H9 (cell line): ENCODE results near the gene ENPEP. TPM values are rescaled to one million over a fixed set of nuclear protein-coding genes. Genes with fewer than 3 reads are reported as not detected.

Experiments used
- DNase-seq: peaks from one replicate; pipeline ENCODE4 v3.0.0-alpha.2; 2017
- H2AFZ ChIP-seq: one replicate; pipeline ENCODE4 v1.6.1; 2013; ENCODE audit warnings: mild to moderate bottlenecking, low read length, control low read depth, moderate library complexity
- H2AK5ac ChIP-seq: 2 replicates; pipeline ENCODE4 v1.6.1; 2013; ENCODE audit warnings: low read length, control low read depth, mixed read lengths; ENCODE audit not compliant: insufficient read length
- H2BK120ac ChIP-seq: one replicate; pipeline ENCODE4 v1.6.1; 2013; ENCODE audit warnings: low read depth, mild to moderate bottlenecking, low read length, control low read depth, inconsistent platforms; ENCODE audit not compliant: poor library complexity, severe bottlenecking
- H2BK12ac ChIP-seq: 2 replicates; pipeline ENCODE4 v1.6.1; 2013; ENCODE audit warnings: low read length, control low read depth, mixed read lengths, low read depth; ENCODE audit not compliant: insufficient read length
- H2BK15ac ChIP-seq: 2 replicates; pipeline ENCODE4 v1.6.1; 2013; ENCODE audit warnings: low read depth, low read length, control low read depth
- H2BK20ac ChIP-seq: one replicate; pipeline ENCODE4 v1.6.1; 2013; ENCODE audit warnings: low read depth, mild to moderate bottlenecking, low read length, control low read depth, inconsistent platforms; ENCODE audit not compliant: poor library complexity, severe bottlenecking
- H2BK5ac ChIP-seq: 2 replicates; pipeline ENCODE4 v1.6.1; 2013; ENCODE audit warnings: low read length, control low read depth, mixed read lengths; ENCODE audit not compliant: insufficient read length
- H3K14ac ChIP-seq: 2 replicates; pipeline ENCODE4 v1.6.1; 2013; ENCODE audit warnings: low read length, control low read depth; ENCODE audit not compliant: insufficient read depth
- H3K18ac ChIP-seq: 2 replicates; pipeline ENCODE4 v1.6.1; 2013; ENCODE audit warnings: low read depth, mild to moderate bottlenecking, mixed read lengths, low read length, control low read depth; ENCODE audit not compliant: insufficient read length
- H3K23ac ChIP-seq: 2 replicates; pipeline ENCODE4 v1.6.1; 2013; ENCODE audit warnings: low read length, control low read depth, mixed read lengths, low read depth; ENCODE audit not compliant: insufficient read length
- H3K23me2 ChIP-seq: 2 replicates; pipeline ENCODE4 v1.6.1; 2013; ENCODE audit warnings: low read depth, mild to moderate bottlenecking, mixed read lengths, low read length, control low read depth; ENCODE audit not compliant: insufficient read length, poor library complexity, severe bottlenecking
- H3K27ac ChIP-seq: 2 replicates; pipeline ENCODE4 v1.5.1; 2013; ENCODE audit warnings: low read length, control low read depth, mixed read lengths, low read depth; ENCODE audit not compliant: insufficient read length
- H3K27me3 ChIP-seq: 2 replicates; pipeline ENCODE4 v1.6.1; 2013; ENCODE audit warnings: low read length, control low read depth, inconsistent platforms; ENCODE audit not compliant: insufficient read depth
- H3K4ac ChIP-seq: 2 replicates; pipeline ENCODE4 v1.6.1; 2013; ENCODE audit warnings: low read depth, mild to moderate bottlenecking, control low read depth, inconsistent platforms, low read length, moderate library complexity
- H3K4me1 ChIP-seq: 2 replicates; pipeline ENCODE4 v1.6.1; 2013; ENCODE audit warnings: low read length, control low read depth, inconsistent platforms; ENCODE audit not compliant: insufficient read depth
- H3K4me2 ChIP-seq: 2 replicates; pipeline ENCODE4 v1.6.1; 2013; ENCODE audit warnings: low read length, control low read depth, mixed read lengths; ENCODE audit not compliant: insufficient read length, insufficient read depth
- H3K56ac ChIP-seq: 2 replicates; pipeline ENCODE4 v1.6.1; 2013; ENCODE audit warnings: low read depth, mild to moderate bottlenecking, mixed read lengths, low read length, control low read depth; ENCODE audit not compliant: insufficient read length
- H3K79me1 ChIP-seq: 2 replicates; pipeline ENCODE4 v1.6.1; 2013; ENCODE audit warnings: low read depth, mild to moderate bottlenecking, moderate library complexity, low read length, control low read depth, inconsistent platforms; ENCODE audit not compliant: insufficient read depth, poor library complexity, severe bottlenecking
- H3K79me2 ChIP-seq: 2 replicates; pipeline ENCODE4 v1.6.1; 2013; ENCODE audit warnings: low read length, control low read depth, inconsistent platforms; ENCODE audit not compliant: insufficient read depth
- H3K9ac ChIP-seq: 2 replicates; pipeline ENCODE4 v1.6.1; 2013; ENCODE audit warnings: low read length, control low read depth, mixed read lengths; ENCODE audit not compliant: insufficient read length; ENCODE audit errors: extremely low read depth
- H3K9me3 ChIP-seq: one replicate; pipeline ENCODE4 v1.6.1; 2013; ENCODE audit warnings: low read depth, low read length, inconsistent platforms; ENCODE audit not compliant: control insufficient read depth
- H3T11ph ChIP-seq: one replicate; pipeline ENCODE4 v1.6.1; 2013; ENCODE audit warnings: mild to moderate bottlenecking, low read length, control low read depth, inconsistent platforms
- H4K20me1 ChIP-seq: one replicate; pipeline ENCODE4 v1.6.1; 2013; ENCODE audit not compliant: control insufficient read depth, insufficient read length, insufficient read depth
- H4K5ac ChIP-seq: 2 replicates; pipeline ENCODE4 v1.6.1; 2013; ENCODE audit warnings: low read depth, mild to moderate bottlenecking, mixed read lengths, low read length, control low read depth; ENCODE audit not compliant: insufficient read length
- H4K8ac ChIP-seq: replicated peaks from 2 replicates; pipeline ENCODE4 v1.6.1; 2013; ENCODE audit warnings: low read length, control low read depth, mixed read lengths, low read depth; ENCODE audit not compliant: insufficient read length
- H4K91ac ChIP-seq: 2 replicates; pipeline ENCODE4 v1.6.1; 2013; ENCODE audit warnings: low read depth, mild to moderate bottlenecking, moderate library complexity, mixed read lengths, low read length, control low read depth; ENCODE audit not compliant: insufficient read length
- H3K27ac Mint-ChIP-seq, 3 experiments: 2 replicates in 2 of 3; 3 replicates in 1 of 3; pipeline ENCODE4 v1.8.0; 2020 to 2021; ENCODE audit warnings: mixed read lengths in 3 of 3, mild to moderate bottlenecking in 1 of 3, moderate library complexity in 1 of 3
- H3K27me3 Mint-ChIP-seq: 2 replicates; pipeline ENCODE4 v1.8.0; 2021; ENCODE audit warnings: low read depth, mild to moderate bottlenecking, moderate library complexity, mixed read lengths
- H3K36me3 Mint-ChIP-seq, 3 experiments: 2 replicates in 2 of 3; 3 replicates in 1 of 3; pipeline ENCODE4 v1.8.0; 2020 to 2021; ENCODE audit warnings: low read depth in 3 of 3, mixed read lengths in 3 of 3; ENCODE audit not compliant: insufficient read depth in 1 of 3
- H3K4me1 Mint-ChIP-seq, 2 experiments: 2 replicates each; pipeline ENCODE4 v1.8.0; 2020; ENCODE audit warnings: mixed read lengths in 2 of 2
- H3K4me3 Mint-ChIP-seq, 2 experiments: 2 replicates in 1 of 2; 3 replicates in 1 of 2; pipeline ENCODE4 v1.8.0; 2020 to 2021; ENCODE audit warnings: mild to moderate bottlenecking in 2 of 2, mixed read lengths in 2 of 2, moderate library complexity in 1 of 2
- H3K9me3 Mint-ChIP-seq, 2 experiments: 2 replicates in 1 of 2; 3 replicates in 1 of 2; pipeline ENCODE4 v1.8.0; 2020; ENCODE audit warnings: mild to moderate bottlenecking in 2 of 2, mixed read lengths in 2 of 2, moderate library complexity in 1 of 2
- WGBS: extraction: QIAGEN DNeasy Blood & Tissue Kit; methylation state at CpG from one replicate; pipeline ENCODE4 v1.1.7; 2013; ENCODE audit warnings: missing lambda C conversion rate, low lambda C conversion rate, mixed read lengths; ENCODE audit not compliant: insufficient read length; ENCODE audit errors: extremely low coverage; 5-methylcytosine and 5-hydroxymethylcytosine counted together
- total RNA-seq: library from RNA; stranded (reverse); gene quantifications from 2 replicates; pipeline ENCODE4 v1.2.1, GENCODE V29; 2021
- TF ChIP-seq, protein P1 (sequence below): fragments of 200-600 bp; sonication (generic); conservative IDR thresholded peaks from 3 replicates; pipeline ENCODE4 v1.8.0; 2021; ENCODE audit warnings: antibody characterized with exemption, mild to moderate bottlenecking

Gene ENPEP
- total RNA-seq, 1 experiment from 2014 or later: 0.44 TPM

DNA sequence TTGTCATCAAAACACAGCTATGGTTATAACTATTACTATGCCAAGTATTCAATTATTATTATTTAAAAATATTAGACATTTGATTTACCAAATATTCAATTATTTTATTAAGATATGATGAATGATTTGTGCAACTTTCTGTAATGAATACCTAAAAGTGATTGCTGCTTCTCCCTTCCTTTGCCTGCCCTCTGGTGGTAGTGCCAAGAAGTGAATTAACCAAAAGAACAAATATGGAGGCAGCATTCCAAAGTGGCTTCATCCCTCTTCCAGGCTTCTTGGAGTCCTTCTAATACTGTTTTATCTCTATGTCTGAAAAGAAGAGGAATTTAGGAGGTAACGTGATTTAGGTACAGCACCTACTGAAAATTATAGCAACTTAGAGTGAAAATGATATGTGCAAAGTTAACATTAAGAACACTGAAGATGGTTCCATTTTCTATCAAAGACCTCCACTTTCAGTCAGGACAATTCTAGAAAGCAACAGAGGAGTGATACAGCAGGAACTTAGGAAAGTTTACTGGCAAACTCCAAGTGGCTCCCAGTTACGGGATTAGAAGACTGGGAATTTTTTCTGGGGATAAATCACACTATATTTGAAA, 43.0 kb downstream of the ENPEP start:
- no peaks in the 10 kb centered on the region for H3K27me3 Mint-ChIP-seq
- H2BK15ac ChIP-seq: no peak overlapping the region
- no peak overlapping the region for H2BK12ac ChIP-seq
- no peak overlapping the region for H4K8ac ChIP-seq
- H2BK5ac ChIP-seq: no peak overlapping the region
- DNase-seq: no peak
- no peak overlapping the region for H3K27ac Mint-ChIP-seq
- H3K79me1 ChIP-seq: no peaks in the 10 kb centered on the region
- peaks cover 4 to 5% of the 10 kb centered on the region in 2 experiments for H3K4me1 Mint-ChIP-seq
- no peaks in the 10 kb centered on the region for H3K23me2 ChIP-seq
- no CpG with 5 or more reads among the region's 2 CpGs for WGBS
- no peak overlapping the region for H2BK20ac ChIP-seq
- H3K36me3 Mint-ChIP-seq: no peaks in the 10 kb centered on the region
- no peak overlapping the region for H2BK120ac ChIP-seq
- no peak overlapping the region for H3K4me3 Mint-ChIP-seq
- no peaks in the 10 kb centered on the region for H3K27me3 ChIP-seq
- no peak overlapping the region for H3T11ph ChIP-seq
- no peaks in the 10 kb centered on the region for H3K4me1 ChIP-seq
- H3K14ac ChIP-seq: no peak overlapping the region
- no peaks in the 10 kb centered on the region for H3K9me3 ChIP-seq
- no peak overlapping the region for H4K91ac ChIP-seq
- TF ChIP-seq, protein P1, sequence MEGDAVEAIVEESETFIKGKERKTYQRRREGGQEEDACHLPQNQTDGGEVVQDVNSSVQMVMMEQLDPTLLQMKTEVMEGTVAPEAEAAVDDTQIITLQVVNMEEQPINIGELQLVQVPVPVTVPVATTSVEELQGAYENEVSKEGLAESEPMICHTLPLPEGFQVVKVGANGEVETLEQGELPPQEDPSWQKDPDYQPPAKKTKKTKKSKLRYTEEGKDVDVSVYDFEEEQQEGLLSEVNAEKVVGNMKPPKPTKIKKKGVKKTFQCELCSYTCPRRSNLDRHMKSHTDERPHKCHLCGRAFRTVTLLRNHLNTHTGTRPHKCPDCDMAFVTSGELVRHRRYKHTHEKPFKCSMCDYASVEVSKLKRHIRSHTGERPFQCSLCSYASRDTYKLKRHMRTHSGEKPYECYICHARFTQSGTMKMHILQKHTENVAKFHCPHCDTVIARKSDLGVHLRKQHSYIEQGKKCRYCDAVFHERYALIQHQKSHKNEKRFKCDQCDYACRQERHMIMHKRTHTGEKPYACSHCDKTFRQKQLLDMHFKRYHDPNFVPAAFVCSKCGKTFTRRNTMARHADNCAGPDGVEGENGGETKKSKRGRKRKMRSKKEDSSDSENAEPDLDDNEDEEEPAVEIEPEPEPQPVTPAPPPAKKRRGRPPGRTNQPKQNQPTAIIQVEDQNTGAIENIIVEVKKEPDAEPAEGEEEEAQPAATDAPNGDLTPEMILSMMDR: peak; percentile 78
- no peak overlapping the region for H3K4ac ChIP-seq
- H2AFZ ChIP-seq: no peak overlapping the region
- no peak overlapping the region for H3K18ac ChIP-seq
- H2AK5ac ChIP-seq: no peak overlapping the region
- no peak overlapping the region for H3K56ac ChIP-seq
- H3K79me2 ChIP-seq: no peaks in the 10 kb centered on the region
- no peak overlapping the region for H4K5ac ChIP-seq
- no peak overlapping the region for H3K27ac ChIP-seq
- H3K4me2 ChIP-seq: no peak overlapping the region
- no peaks in the 10 kb centered on the region for H3K9me3 Mint-ChIP-seq
- H3K9ac ChIP-seq: no peak overlapping the region
- no peaks in the 10 kb centered on the region for H4K20me1 ChIP-seq
- no peak overlapping the region for H3K23ac ChIP-seq
